ENCODE measurements around the gene SKAP1. TPM values are rescaled to one million over a fixed set of nuclear protein-coding genes. Genes with fewer than 3 reads are reported as not detected.
"Not testable (repeated sequence)": the region's sequence is repeated elsewhere in the genome, so short reads cannot be mapped to it uniquely, and the experiment has no call there.

Gene SKAP1
- total RNA-seq, 1 donor from 2014 or later = not detected

GRCh38 chr17:48297825-48298224 lies 132.2 kb downstream of the SKAP1 start:
- DNase-seq (ENCODE audit: low spot score) = no peak

GRCh38 chr17:48296453-48296852 lies 133.6 kb downstream of the SKAP1 start:
- DNase-seq (ENCODE audit: low spot score) = no peak
- intact Hi-C loops (cut with DNase I) = no loop called here

More at GRCh38 chr17:48297825-48298224, 132.2 kb downstream of the SKAP1 start:
- intact Hi-C loops (cut with DNase I) = no loop called here

GRCh38 chr17:48295362-48296288 lies 134.4 kb downstream of the SKAP1 start:
- intact Hi-C loops (cut with DNase I) = no loop called here

GRCh38 chr17:48294806-48295361 lies 135.1 kb downstream of the SKAP1 start:
- intact Hi-C loops (cut with DNase I) = no loop called here
- DNase-seq (ENCODE audit: low spot score) = no peak

More at GRCh38 chr17:48295362-48296288, 134.4 kb downstream of the SKAP1 start:
- DNase-seq (ENCODE audit: low spot score) = no peak

GRCh38 chr17:48294020-48294805 lies 135.8 kb downstream of the SKAP1 start:
- intact Hi-C loops (cut with DNase I) = no loop called here

GRCh38 chr17:48293319-48294019 lies 136.5 kb downstream of the SKAP1 start:
- intact Hi-C loops (cut with DNase I) = no loop called here
- DNase-seq (ENCODE audit: low spot score) = no peak

More at GRCh38 chr17:48294020-48294805, 135.8 kb downstream of the SKAP1 start:
- DNase-seq (ENCODE audit: low spot score) = no peak

GRCh38 chr17:48290378-48290777 lies 139.6 kb downstream of the SKAP1 start:
- no peak for DNase-seq (ENCODE audit: low spot score)
- intact Hi-C loops (cut with DNase I) = no loop called here

GRCh38 chr17:48286917-48287316 lies 143.1 kb downstream of the SKAP1 start:
- intact Hi-C loops (cut with DNase I); DNase-seq (ENCODE audit: low spot score): not testable (repeated sequence)

GRCh38 chr17:48285614-48286013 lies 144.4 kb downstream of the SKAP1 start:
- intact Hi-C loops (cut with DNase I) = no loop called here
- DNase-seq (ENCODE audit: low spot score) = no peak

- no peak for DNase-seq (ENCODE audit: low spot score)
- intact Hi-C loops (cut with DNase I) = no loop called here
Measured at GRCh38 chr17:48283907-48284306, 146.1 kb downstream of the SKAP1 start.

- intact Hi-C loops (cut with DNase I) = no loop called here
- no peak for DNase-seq (ENCODE audit: low spot score)
Measured at GRCh38 chr17:48283411-48283810, 146.6 kb downstream of the SKAP1 start.

- intact Hi-C loops (cut with DNase I) = no loop called here
- no peak for DNase-seq (ENCODE audit: low spot score)
Measured at GRCh38 chr17:48282303-48282702, 147.7 kb downstream of the SKAP1 start.

GRCh38 chr17:48278760-48279491 lies 151.1 kb downstream of the SKAP1 start:
- DNase-seq (ENCODE audit: low spot score) = no peak
- intact Hi-C loops (cut with DNase I) = no loop called here

GRCh38 chr17:48276776-48277175 lies 153.2 kb downstream of the SKAP1 start:
- DNase-seq (ENCODE audit: low spot score) = no peak
- intact Hi-C loops (cut with DNase I) = no loop called here

GRCh38 chr17:48270899-48271298 lies 159.1 kb downstream of the SKAP1 start:
- DNase-seq (ENCODE audit: low spot score) = no peak
- intact Hi-C loops (cut with DNase I) = no loop called here

- no peak for DNase-seq (ENCODE audit: low spot score)
- intact Hi-C loops (cut with DNase I) = no loop called here
Measured at GRCh38 chr17:48269209-48269608, 160.8 kb downstream of the SKAP1 start.

GRCh38 chr17:48263731-48264035 lies 166.3 kb downstream of the SKAP1 start:
- intact Hi-C loops (cut with DNase I) = loop anchor here (5.0 kb wide), 2 partner anchors 44 to 359 kb away; no protein-coding TSS in a partner anchor
- no peak for DNase-seq (ENCODE audit: low spot score)

- intact Hi-C loops (cut with DNase I) = loop anchor here (5.0 kb wide), 2 partner anchors 44 to 359 kb away; no protein-coding TSS in a partner anchor
- no peak for DNase-seq (ENCODE audit: low spot score)
Measured at GRCh38 chr17:48262982-48263730, 166.9 kb downstream of the SKAP1 start.
